Measurements from ENCODE around the gene FASTK.

DNA sequence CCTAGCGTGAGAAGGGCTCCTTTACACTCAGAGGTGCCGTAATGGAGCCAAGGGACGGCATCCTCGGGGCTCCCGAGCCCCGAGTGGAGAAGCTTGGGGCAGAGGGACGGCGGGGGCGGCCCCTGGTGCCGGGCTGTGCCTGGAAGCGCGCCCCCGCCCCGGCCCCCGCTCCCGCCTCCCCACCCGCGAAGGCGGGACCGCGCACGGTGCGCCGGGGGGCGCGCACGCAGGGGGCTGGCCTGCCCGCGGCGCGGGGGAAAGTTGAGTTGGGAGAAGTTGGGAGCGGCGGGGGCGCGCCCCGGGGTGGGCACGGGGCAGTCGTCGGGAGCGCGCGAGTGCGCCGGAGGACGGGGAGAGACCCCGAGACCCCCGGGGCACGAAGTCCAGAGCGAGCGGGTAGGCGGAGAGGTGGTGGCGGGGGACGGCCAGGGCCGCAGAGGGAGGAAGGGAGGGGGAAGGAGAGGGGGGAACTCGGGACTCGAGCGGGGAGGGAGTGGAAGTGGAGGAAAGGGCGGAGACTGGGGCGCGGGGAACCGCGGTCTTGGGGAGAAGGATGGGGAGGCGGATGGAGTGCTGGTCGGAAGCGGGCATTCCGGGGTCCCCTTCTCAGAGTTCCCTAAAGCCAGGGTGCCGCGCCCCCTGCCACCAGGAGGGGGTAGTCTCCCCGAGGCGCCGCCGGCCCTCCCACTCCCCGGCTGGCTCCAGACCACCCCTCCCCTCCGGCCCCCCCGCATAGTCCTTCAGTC is 21.1 kb downstream of the FASTK start, which contains the start of gene SLC4A2:
- TF ChIP-seq GATA2 (IDR thresholded peaks at IDR 0.05; ENCODE audit: low read depth, low read length): no peak
- no peak for TF ChIP-seq GATA3 (IDR thresholded peaks at IDR 0.05; ENCODE audit: low read depth, low read length)

Measured in SH-SY5Y (cell line).